A673 (cell line): ENCODE results near the gene YTHDC2. TPM values are rescaled to one million over a fixed set of nuclear protein-coding genes. Genes with fewer than 3 reads are reported as not detected.

Experiments used
- BruUV-seq: library from RNA; stranded (reverse); fragments of 400-500 nt; replicated peaks from 2 replicates; lab custom pipeline; 2021; lab: Mats Ljungman, UMichigan
- CTCF ChIA-PET: fragments of 300-600 bp; sonication (Branson Sonifier 250); formaldehyde crosslinking; loops from one replicate; lab custom pipeline; 2022; ENCODE audit warnings: antibody characterized with exemption; lab: Charles Lee
- POLR2A ChIA-PET: fragments of 300-600 bp; sonication (Branson Sonifier 250); formaldehyde crosslinking; loops from one replicate; lab custom pipeline; 2022; ENCODE audit warnings: antibody characterized with exemption; ENCODE audit not compliant: low non-redundant PET; lab: Charles Lee
- DNase-seq: peaks from one replicate; pipeline ENCODE4 v3.0.0-alpha.2; 2015; ENCODE audit warnings: low spot score
- H3K27ac ChIP-seq: fragments of 200-600 bp; sonication (generic); 2 replicates; pipeline ENCODE4 v1.5.1; 2016; ENCODE audit warnings: mixed run types, low read depth, mild to moderate bottlenecking, mixed read lengths, antibody characterized with exemption, low read length; ENCODE audit not compliant: poor library complexity, severe bottlenecking
- H3K27me3 ChIP-seq: fragments of 200-600 bp; sonication (generic); replicated peaks from 2 replicates; pipeline ENCODE4 v1.6.1; 2017; ENCODE audit warnings: mixed run types, low read depth, mild to moderate bottlenecking, mixed read lengths, antibody characterized with exemption, low read length; ENCODE audit not compliant: insufficient read depth, poor library complexity
- H3K36me3 ChIP-seq: fragments of 200-600 bp; sonication (generic); 2 replicates; pipeline ENCODE4 v1.6.1; 2016; ENCODE audit warnings: mixed run types, mild to moderate bottlenecking, mixed read lengths, antibody characterized with exemption, low read length; ENCODE audit not compliant: insufficient read depth, poor library complexity, severe bottlenecking
- H3K4me1 ChIP-seq: fragments of 200-600 bp; sonication (generic); 2 replicates; pipeline ENCODE4 v1.6.1; 2017; ENCODE audit warnings: mixed run types, mild to moderate bottlenecking, mixed read lengths, antibody characterized with exemption, low read length; ENCODE audit not compliant: insufficient read depth, poor library complexity, severe bottlenecking
- H3K4me3 ChIP-seq: fragments of 200-600 bp; sonication (generic); 2 replicates; pipeline ENCODE4 v1.5.1; 2016; ENCODE audit warnings: low read depth, mixed run types, mild to moderate bottlenecking, mixed read lengths, low read length; ENCODE audit not compliant: poor library complexity, severe bottlenecking
- H3K9me3 ChIP-seq: fragments of 200-600 bp; sonication (generic); 2 replicates; pipeline ENCODE4 v1.6.1; 2016; ENCODE audit warnings: mixed run types, low read depth, mild to moderate bottlenecking, mixed read lengths, antibody characterized with exemption, low read length; ENCODE audit not compliant: poor library complexity, severe bottlenecking
- CTCF ChIP-seq: fragments of 300-800, 200-600 bp; sonication (generic); conservative IDR thresholded peaks from 2 replicates; pipeline ENCODE4 v1.5.1; 2017; ENCODE audit warnings: low read depth, mild to moderate bottlenecking, antibody characterized with exemption, low read length, moderate library complexity, mixed read lengths
- EZH2 ChIP-seq: fragments of 200-600 bp; sonication (generic); IDR thresholded peaks from 2 replicates; pipeline ENCODE4 v1.6.1; 2017; ENCODE audit warnings: borderline replicate concordance, low read depth, mild to moderate bottlenecking, mixed read lengths, antibody characterized with exemption, low read length; ENCODE audit not compliant: poor library complexity, severe bottlenecking
- intact Hi-C: fragments of 100-400 bp; cut with micrococcal nuclease; formaldehyde crosslinking; loops from one replicate; pipeline ENCODE4 v1.10.0; 2022; ENCODE audit not compliant: unreplicated experiment
- total RNA-seq: library from RNA; stranded (reverse); gene quantifications from 2 replicates; pipeline ENCODE4 v1.2.3, GENCODE V29; 2021

The YTHDC2 gene
- total RNA-seq, 1 experiment from 2014 or later: 24.3 TPM

GRCh38 chr5:113578091-113578490 is 64.6 kb downstream of the YTHDC2 start:
- TF ChIP-seq CTCF (no peak), EZH2 (no peak)
- intact Hi-C loops: no loop called here
- DNase-seq: no peak
- POLR2A ChIA-PET: no interaction called here
- Histone ChIP-seq H3K36me3 (peaks cover 10% of the 10 kb centered on the region), H3K4me3 (no peak overlapping the region), H3K27ac (no peak overlapping the region), H3K27me3 (no peaks in the 10 kb centered on the region), H3K4me1 (no peaks in the 10 kb centered on the region), H3K9me3 (no peaks in the 10 kb centered on the region)
- BruUV-seq: no TSS peak
- CTCF ChIA-PET: no interaction called here

- H3K4me1 ChIP-seq: no peaks in the 10 kb centered on the region
- TF ChIP-seq EZH2 (no peak), CTCF (no peak)
- H3K9me3 ChIP-seq: no peaks in the 10 kb centered on the region
- peaks cover 8% of the 10 kb centered on the region for H3K36me3 ChIP-seq
- intact Hi-C loops: no loop called here
- H3K27ac ChIP-seq: no peak overlapping the region
- DNase-seq: no peak
- ChIA-PET CTCF (no interaction called here), POLR2A (no interaction called here)
- H3K27me3 ChIP-seq: no peaks in the 10 kb centered on the region
- no TSS peak for BruUV-seq
- H3K4me3 ChIP-seq: no peak overlapping the region
Measured at GRCh38 chr5:113581388-113581787, 67.9 kb downstream of the YTHDC2 start.

- H3K4me3 ChIP-seq: no peak overlapping the region
- no TSS peak for BruUV-seq
- no peak for DNase-seq
- H3K4me1 ChIP-seq: no peaks in the 10 kb centered on the region
- intact Hi-C loops: no loop called here
- no peak overlapping the region for H3K27ac ChIP-seq
- ChIA-PET CTCF (no interaction called here), POLR2A (no interaction called here)
- no peaks in the 10 kb centered on the region for H3K27me3 ChIP-seq
- H3K36me3 ChIP-seq: no peaks in the 10 kb centered on the region
- no peaks in the 10 kb centered on the region for H3K9me3 ChIP-seq
- TF ChIP-seq EZH2 (no peak), CTCF (no peak)
Measured at GRCh38 chr5:113598150-113598549, 84.7 kb downstream of the YTHDC2 start.
